NB4 (cell line): Measurements from ENCODE around the gene FGF14.

Source experiments
- CTCF ChIP-seq: IDR thresholded peaks from one replicate; pipeline ENCODE4 v1.5.1; 2012; ENCODE audit warnings: low read depth, low read length
- MAX ChIP-seq: IDR thresholded peaks from 2 replicates; pipeline ENCODE4 v1.6.1; 2011; ENCODE audit warnings: low read depth, low read length
- POLR2A ChIP-seq: IDR thresholded peaks from 2 replicates; pipeline ENCODE4 v1.6.1; 2011; ENCODE audit warnings: mild to moderate bottlenecking; ENCODE audit not compliant: insufficient read length; ENCODE audit errors: extremely low read depth

- TF ChIP-seq CTCF: no peak
- TF ChIP-seq MAX: no peak
- no peak for TF ChIP-seq POLR2A
Measured at GRCh38 chr13:101730420-101731000, 671.3 kb downstream of the FGF14 start.
